ENCODE results near the gene BORCS8.

DNA sequence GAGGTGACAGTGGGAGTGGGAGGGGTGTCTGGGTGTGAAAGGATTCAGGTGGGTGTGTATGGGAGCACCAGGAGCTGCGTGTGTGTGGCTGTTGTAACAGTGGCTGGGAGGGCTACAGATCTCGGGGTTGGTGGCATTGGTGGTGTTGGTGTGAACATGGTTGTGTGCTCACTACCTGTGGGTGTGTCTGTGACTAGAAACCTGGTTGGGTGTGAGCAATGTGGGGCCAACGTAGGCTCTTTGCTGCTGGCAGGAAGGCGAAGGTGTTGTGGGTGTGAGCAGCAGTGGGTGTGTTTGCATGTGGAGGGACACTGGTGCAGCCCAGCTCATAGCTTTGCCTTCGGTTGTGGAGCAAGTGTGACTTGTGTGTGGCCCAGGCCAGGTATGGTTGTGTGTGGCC lies 15.0 kb upstream of the BORCS8 start:
- TF ChIP-seq CTCF (IDR thresholded peaks at IDR 0.05; ENCODE audit: insufficient read depth, low read depth, low read length): no peak
- TF ChIP-seq EZH2 (IDR thresholded peaks at IDR 0.05; ENCODE audit: insufficient read depth, low read length): no peak

All from astrocyte (in vitro differentiated cells and primary cell).